ENCODE results near the gene SBF2.

SBF2 gene

GRCh38 chr11:9839550-9839949 is 454.5 kb downstream of the SBF2 start:
- DNase-seq: no peak

GRCh38 chr11:9838961-9839360 is 455.1 kb downstream of the SBF2 start:
- DNase-seq: no peak

DNA sequence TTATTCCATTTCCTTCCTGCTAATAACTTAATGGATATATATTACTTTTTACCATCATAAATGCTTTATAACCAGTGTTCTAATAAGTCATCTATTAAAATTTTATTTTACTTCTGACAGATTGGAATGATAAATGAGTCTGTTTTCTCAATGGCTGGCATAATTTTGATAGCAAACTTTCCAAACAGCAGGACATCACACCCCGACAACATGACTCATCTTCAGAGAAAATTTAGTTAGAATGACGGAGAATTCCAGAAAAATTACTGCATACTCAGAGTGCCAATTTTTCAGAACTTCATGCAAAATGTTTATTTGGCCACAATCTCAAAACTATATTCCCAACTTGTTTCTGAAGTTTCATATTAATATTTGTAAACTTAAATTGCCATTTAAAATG is 455.8 kb downstream of the SBF2 start:
- DNase-seq: no peak

DNA sequence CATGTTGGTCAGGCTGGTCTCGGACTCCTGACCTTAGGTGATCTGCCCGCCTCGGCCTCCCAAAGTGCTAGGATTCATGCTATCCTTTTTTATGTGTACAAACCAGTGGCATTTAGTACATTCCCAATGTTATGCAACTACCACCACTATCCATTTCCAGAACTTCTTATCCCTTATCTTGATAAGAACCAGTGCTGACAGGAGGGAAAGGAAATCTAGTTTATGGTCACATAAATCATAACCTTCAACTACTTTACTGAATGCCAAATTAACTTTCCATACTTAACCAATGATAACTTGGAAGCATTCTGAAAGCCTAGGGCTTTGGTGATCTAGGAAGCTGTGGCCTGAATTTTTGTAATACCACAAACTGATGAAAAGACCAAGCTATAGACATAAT is 459.7 kb downstream of the SBF2 start:
- DNase-seq: no peak

DNA sequence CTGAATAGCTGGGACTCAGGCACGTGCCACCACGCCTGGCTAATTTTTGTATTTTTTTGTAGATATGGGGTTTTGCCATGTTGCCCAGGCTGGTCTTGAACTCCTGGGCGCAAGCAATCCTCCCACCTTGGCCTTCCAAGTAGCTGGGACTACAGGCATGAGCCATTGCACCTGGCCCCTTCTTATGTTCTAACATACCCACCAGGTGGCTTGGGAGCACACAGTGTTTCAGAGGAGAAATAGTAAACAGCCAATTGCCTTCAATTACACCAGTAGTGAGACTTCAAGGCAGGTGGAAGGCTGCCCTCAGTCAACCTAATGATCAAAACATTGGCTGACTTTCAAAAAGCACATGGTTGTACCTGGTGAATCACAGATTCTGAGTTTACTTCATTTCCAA is 462.9 kb downstream of the SBF2 start:
- DNase-seq: no peak

DNA sequence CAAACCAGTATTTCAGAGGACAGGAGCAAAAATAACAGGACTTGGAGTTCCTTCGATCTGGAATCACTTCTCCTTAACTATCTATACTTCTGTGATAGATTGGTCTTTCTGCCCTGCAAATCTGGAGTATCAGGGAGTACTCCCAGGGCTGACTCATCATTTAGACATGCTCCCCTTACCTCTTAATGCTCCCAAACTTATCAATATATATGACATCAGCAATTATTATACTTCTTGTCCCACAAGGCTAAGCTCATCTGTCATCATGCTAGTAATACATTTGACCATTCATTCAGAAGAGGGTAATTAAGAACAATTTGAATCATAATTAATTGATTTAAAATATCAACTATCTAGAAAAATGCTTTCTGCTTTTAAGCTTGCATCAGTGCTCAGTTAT is 466.3 kb downstream of the SBF2 start:
- no peak for DNase-seq

GRCh38 chr11:9826390-9826789 is 467.6 kb downstream of the SBF2 start:
- no peak for DNase-seq

GRCh38 chr11:9825895-9826294 is 468.1 kb downstream of the SBF2 start:
- no peak for DNase-seq

DNA sequence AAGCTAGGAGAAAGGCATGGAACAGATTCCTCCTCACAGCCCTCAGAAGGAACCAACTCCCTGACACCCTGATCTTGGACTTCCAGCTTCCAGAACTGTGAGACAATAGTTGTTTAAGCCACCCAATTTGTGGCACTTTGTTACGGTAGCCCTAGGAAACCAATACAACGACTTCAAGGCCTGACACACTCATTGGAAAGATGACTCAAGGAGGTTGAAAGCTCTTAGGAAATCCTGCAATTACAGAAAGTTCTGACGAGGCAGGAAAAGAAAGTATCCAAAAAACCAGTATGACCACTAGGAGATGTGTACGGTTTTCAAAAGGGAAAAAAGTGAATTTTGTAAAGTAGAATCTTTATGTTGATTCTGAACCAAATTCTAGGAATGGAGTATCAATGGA is 468.7 kb downstream of the SBF2 start:
- no peak for DNase-seq

- no peak for DNase-seq
Measured at GRCh38 chr11:9823887-9824385, 470.1 kb downstream of the SBF2 start.

DNA sequence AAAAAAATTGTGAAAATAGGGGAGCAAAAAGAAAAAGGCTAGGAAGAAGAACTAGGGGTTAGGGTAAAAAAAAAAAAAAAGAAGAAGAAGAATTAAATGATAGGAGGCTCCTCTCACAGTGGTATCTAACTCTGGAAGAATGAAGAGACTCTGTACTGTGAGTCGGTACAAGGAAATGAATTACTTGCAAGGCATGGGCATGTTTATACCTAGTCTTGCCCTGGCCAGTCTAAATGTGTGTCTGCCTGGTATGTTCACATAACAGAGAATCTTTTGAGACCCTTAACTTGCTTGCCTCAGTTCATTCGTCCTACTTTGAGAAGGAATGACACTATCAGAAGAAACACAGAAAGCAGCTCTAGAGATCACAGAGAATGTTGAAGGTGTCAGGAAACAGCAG is 470.6 kb downstream of the SBF2 start:
- no peak for DNase-seq

GRCh38 chr11:9821008-9821752 is 472.8 kb downstream of the SBF2 start:
- no peak for DNase-seq

DNA sequence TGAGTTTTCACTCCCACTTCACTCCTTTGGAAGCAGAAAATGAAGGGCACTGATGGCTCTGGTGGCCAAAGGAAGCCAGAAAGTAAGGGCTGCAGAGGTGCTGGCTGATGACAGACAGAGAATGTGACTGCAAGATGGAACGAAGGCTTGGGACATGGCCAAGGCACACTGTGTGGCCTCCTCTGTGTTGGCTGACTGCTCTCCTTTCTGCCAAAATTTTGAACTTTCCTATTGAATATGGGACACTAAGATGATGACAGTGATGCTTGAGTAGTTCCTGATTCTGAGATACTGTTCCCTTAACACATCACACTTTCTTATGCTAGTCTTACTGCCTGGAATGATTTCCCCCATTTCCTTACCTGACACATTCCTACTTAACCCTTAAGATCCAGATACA is 473.8 kb downstream of the SBF2 start:
- DNase-seq: no peak

DNA sequence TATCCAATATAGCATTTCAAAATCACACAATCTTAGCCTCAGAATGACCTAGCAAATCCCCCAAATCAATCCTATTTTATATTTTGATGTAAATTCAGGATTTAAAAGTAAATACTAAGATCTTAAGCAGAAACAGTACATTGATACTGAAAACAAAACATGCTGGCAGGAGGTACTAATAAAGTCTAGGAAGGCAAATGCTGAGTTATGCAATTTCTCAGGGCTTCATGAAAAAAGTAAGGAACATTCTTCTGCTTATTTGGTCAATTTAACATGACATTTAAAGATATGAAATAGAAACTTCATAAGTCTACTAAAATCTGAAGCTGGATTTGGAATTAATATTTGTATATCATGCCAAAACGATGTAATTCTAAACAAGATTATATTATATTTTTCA is 476.8 kb downstream of the SBF2 start:
- DNase-seq: no peak

GRCh38 chr11:9815486-9816136 is 478.4 kb downstream of the SBF2 start:
- no peak for DNase-seq

DNA sequence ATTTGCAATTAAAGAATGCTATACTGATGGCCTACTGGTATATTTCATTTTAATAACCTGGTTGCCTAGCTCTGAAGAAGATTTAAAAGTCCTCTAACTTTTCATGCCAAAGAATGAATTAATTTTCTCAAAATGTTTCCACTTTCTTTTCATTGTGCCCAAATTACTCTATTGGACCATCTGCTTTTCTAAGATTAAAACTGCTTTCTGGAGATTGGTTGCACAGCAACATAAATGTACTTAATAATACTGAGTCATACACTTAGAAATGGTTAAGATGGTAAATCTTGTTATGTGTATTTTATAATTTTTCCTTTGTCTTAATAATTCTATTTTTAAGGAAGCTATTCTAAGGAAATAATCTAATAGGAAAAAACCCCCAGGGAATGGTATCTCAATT is 479.9 kb downstream of the SBF2 start:
- DNase-seq: no peak

DNA sequence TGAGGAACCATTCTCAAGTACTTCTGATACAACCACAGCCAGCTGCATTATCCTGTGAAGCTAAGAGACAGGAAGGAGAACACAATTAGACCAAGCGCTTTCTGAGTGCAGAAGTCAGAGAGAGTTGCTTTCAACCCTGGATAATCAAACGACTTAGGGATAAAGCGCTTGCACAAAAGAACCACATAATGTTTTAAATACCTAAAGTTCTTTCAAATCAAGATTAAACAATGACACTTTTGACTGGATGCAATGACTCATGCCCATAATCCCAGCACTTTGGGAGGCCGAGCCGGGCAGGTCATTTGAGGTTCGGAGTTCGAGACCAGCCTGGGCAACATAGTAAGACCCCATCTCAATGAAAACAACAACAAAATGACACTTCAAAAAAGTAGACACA is 485.1 kb downstream of the SBF2 start:
- DNase-seq: no peak

- no peak for DNase-seq
Measured at GRCh38 chr11:9806946-9807687, 486.9 kb downstream of the SBF2 start.

DNA sequence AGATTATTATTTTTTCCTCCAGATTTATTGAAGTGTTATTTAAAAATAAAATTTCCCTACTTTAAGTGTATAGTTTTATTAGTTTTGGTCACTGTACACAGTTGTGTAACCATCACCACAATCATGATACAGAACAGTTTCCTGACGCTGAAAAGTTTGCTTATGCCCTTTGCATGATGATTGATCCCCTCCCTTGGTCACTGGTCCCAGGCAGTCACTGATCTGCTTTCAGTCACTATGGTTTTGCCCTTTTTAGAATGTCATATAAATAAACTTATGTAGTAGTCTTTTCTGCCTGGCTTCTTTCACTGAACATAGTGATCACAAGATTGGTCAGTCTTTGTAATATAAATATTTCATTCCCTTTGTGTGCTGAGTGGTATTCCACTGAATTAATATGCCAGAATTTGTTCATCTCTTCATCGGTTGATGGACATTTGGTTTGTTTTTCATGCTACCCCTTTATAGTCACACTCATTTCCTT is 489.6 kb downstream of the SBF2 start:
- DNase-seq: no peak

GRCh38 chr11:9803685-9804418 is 490.2 kb downstream of the SBF2 start:
- DNase-seq: no peak

DNA sequence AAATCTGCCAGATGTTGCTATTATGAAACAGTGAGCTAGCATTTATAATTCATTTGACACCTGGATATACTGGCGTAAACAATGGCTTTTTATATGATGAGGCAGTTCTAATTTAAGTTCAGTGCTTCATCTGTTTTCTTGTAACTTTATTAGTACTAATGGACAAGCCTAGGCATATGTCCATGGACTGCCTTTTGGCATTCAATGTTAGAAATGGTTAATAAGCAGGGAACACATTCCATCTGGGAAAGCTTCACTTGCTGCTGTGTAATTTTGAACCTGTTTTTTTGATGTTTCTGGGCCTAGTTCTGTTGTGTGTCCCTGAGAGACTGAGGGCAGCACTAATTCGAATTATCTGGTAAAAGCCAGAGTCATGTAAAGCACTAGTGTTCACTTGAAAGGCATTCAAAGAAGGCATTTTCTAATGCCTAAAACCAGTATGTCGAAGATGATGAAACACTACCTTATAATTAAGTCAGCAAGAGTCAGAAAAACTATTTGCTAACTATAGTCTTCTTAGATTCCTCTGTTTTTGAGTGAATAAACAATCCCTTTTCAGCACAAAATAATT is 491.6 kb downstream of the SBF2 start:
- DNase-seq: no peak

DNA sequence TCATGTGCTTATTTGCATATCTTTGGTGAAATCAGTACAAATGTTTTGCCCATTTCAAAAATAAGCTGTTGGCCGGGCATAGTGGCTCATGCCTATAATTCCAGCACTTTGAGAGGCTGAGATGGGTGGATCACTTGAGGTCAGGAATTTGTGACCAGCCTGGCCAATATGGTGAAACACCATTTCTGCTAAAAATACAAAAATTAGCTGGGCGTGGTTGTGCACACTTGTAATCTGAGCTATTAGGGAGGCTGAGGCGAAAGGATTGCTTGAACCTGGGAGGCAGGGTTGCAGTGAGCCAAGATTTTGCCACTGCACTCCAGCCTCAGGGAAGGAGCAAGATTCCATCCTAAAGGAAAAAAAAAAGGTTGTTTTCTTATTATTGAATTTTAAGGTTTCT is 494.1 kb downstream of the SBF2 start:
- no peak for DNase-seq

DNA sequence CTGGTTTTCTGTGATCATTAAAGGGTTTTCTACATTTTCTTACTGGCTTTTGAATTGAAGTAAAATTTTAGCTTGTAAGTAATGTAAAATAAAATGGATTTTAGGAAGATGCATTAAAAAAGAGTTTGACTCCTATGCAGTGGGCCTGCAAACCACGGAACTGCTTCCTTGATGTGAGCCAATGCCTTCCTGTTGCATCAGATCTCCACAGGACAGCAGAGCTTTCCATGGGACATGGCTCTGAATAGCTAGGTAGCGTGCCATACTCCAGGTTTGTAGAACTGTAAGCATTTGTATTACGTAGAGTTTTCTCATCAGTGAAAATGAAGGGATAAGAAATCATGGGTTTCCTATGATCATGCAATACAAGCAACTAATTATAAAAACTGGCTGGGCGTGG is 496.7 kb downstream of the SBF2 start:
- no peak for DNase-seq

All from stimulated activated CD4-positive, alpha-beta T cell treated with anti-CD3 and anti-CD28 coated beads, Interleukin-4, amount 100 ng/mL, for 4 hours (primary cell).